ENCODE data around the gene OBSCN.

The OBSCN gene

DNA sequence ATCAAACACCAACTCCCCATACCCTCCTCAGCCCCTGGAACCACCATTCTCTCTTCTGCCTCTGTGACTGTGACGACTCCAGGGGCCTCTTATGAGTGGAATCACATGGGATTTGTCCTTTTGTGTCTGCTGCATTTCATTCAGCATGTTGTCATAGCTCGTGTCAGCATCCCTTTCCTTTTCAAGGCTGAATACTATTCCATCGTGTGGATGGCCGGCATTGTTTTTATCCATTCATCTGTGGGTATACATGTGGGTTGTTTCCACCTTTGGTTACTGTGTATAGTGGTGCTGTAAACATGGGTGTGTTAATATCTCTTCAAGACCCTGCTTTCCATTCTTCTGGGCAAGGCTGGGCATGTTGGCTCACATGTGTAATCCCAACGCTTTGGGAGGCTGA, 17.1 kb upstream of the OBSCN start:
- DNase-seq (ENCODE audit: low read depth) = no peak

DNA sequence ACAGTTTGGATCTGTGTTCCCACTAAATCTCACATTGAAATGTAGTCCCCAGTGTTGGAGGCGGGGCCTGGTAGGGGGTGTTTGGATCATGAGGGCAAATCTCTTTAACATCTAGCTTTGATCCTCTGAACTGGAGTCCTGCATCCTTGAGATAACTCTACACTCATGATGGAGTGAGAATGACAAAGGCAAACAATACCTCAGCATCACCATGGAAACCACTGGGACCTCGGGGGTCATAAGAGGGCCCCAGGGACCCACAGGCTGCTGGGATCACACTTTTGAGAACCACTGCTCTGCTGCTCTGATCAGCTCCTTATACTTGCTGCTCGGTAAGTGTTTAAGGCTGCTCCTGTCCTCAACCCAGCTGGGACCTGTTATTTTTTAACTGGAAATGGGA, 13.4 kb upstream of the OBSCN start:
- no peak for DNase-seq (ENCODE audit: low read depth)

DNA sequence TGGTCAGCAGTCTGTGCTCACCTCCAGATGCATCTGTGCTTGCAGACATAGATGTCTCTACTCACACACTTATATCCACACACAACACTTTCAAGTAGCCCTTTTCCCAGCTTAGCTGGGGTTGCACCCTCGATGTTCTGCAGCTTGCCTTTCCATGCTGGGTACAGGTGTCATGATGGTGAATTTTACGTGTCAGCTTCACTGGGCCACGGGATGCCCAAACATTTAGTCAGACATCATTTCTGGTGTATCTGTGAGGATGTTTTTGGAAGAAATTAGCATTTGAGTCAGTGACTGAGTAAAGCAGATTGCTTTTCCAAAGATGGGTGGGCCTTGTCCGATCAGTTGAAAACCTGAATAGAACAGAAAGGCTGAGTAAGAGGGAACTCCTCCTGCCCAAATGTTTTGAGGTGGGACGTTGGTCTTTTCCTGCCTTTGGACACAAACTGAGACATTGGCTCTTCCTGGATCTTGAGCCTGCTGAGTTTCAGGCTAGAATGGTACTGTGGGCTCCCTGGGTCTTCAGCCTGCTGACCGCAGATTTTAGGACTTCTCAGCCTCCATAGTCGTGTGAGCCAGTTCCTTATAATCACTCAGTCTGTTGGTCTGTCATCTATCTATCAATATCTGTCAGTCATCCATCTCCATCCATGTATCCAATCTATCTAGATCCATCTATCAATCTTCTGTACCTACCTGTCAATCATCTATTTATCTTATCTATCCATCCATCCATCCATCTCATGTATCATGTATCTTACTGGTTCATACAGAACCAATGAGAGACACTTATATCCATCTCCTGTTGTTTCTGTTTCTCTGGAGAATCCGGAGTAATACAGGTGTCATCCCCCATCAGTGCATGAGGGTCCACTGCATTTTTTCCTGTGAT, 12.7 kb upstream of the OBSCN start:
- no peak for DNase-seq (ENCODE audit: low read depth)

DNA sequence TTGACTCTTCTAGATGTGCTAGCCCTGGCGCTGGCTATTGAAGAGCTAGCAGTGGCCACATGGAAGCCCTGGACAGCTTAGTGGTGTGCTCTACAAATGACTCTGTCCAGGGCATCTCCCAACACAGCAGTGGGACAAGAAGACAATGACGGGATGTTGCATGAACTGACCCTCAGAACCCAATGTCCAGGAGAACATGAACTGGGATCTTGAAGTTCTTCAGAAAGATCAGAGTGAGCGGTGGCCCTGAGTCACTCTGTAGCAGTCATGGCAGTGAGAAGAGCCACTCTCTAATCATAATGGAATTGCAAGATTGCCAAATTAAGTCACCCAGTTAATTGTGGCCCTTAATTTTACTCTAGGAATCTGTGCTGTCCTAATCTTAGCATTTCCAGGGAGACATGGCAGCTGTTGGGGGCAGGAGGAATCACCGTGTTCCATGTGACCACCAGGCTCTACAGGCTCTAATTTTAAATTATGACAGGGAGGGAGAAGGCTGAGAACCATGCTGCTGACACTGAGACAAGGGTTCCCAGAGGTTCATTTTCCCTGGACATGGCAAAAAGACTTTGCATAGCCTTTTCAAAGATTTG, 10.2 kb upstream of the OBSCN start:
- DNase-seq (ENCODE audit: low read depth) = no peak

DNA sequence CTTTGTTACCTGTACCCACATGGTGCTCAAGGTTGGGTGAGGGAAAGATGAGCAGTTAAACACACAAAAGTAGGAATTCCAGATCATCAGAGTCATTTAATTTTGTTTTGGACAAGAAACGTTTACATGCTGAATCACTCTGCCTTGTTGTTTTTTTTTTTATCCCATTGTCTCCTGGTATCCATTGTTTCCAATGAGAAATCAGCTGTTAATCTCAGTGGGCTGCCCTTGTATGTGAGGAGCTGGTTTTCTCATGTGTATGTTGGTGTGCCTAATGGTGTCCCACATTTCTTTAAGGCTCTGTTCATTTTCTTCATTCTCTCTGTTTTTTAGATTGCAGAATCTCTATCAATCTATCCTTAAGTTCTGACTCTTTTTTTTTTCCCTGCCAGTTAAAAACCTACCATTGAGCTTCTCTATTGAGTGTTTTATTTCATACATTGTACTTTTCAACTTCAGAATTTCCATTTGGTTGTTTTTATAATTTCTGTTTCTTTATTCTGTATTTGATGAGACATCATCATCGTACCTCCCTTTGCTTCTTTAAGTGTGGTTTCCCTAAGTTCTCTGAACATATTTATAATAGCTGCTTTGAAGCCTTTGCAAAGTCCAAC, 8.8 kb upstream of the OBSCN start:
- DNase-seq (ENCODE audit: low read depth) = no peak

DNA sequence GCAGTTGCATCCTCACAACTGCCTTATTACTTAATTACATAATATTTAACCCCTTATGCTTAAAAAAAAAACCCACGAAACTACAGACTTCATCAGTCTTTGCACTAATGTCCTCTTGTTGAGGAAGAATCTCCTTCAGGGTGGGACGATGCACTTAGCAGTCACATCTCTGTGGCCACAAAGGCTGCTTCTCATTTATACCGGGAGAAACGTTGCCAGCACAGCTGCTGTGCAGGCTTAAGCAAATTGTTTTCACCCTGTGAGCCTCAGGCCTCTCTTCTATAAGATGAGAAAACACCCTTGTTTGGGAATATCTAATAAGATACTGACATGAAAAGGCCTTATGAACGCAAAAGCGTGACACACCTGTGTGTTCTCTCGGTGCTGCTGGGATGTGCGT, 2.9 kb upstream of the OBSCN start:
- DNase-seq (ENCODE audit: low read depth) = no peak

DNA sequence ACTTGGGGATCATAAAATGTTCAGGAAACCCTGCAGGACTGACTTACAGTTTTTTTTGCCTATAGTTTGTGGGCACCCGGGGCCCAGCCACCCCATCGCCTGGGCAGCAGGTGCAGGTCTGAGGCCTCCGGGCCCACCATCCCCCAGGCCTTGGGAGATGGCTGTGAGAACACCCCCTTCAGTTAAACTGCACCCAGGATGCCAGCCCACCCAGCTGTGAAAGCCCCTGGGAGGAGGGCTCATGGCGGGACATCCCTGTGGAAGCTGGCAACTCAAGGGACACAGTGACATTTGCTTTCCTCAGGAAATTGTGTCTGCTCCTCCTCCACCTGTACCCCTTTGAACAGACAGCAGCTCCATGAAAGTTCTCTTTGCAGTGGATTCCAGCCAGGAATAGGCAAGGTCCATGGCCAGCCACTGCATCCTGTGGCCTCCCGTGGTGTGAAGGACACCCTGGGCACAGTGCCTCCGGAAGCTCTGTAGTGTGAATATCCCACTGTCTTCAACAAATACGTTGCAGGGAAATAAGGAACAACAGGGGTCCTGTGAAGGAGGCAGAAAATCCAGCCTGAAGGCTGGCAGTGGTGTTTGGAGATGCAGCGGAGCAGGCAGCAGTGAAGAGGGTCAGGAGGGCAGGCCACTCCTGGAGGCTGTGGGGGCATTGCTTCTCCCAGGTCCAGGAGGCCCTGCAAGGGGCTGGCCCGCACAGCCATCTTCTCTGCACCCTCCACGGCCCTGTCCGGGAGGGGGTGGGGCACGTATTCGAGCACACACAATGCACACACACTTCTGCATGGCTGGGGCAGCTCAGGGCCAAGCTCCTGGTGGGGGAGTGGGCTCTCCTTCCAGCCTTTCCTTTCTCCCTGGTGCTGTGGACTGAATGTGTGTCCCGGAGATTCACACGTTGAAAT, 2.1 kb upstream of the OBSCN start:
- DNase-seq (ENCODE audit: low read depth) = no peak

DNA sequence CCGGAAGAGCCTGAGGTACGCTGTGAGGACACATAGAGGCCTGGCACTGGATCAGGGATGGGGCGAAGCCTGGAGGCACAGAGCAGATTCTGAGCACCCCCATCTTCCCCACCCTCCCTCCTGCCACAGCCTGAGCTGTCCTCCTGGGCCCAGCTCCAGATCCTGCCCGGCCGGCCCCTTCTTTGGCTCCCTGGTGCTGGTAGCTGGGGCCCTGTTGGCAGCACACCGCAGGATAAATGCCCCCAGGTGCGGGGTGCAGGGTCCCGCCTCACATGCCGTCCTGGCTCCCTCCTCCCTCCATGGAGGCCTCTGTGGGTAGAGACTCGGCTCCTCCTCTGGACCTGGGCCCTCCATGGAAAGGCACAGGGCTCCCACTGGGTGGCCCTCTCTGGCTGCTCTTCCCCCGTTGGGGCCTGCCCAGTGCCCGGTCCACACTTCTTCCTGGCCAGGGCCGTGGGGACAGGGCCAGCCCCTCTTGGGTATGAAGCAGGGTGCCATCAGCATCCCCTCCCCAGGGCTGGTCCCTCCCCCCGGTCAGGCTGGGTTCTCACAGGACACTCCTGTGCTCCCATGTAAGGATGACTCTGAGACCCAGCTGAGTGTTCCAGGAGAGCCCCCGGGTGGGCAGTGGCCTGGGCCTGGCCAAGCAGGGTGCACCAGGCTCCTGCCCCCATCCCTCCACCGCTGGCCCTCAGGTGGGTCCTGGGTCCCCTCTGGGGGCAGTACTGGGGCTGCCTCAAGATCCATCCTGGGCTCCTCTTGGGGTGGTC, 1.1 kb upstream of the OBSCN start:
- DNase-seq (ENCODE audit: low read depth) = no peak

DNA sequence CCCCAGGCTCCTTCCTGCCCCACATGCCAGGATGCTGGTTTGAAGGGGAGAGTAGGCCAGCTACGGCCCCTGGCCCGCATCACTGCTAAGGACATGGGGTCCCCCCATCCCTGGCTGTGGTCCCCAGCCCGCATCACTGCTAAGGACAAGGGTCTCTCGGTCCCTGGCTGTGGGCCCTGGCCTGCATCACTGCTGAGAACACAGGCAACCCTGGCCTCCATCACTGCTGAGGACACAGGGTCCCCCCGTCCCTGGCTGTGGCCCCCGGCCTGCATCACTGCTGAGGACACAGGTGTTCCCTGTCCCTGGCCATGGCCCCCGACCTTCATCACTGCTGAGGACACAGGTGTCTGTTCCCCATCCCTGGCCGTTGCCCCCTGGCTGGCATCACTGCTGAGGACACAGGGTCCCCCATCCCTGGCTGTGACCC, 448 bp upstream of the OBSCN start:
- no peak for DNase-seq (ENCODE audit: low read depth)

DNA sequence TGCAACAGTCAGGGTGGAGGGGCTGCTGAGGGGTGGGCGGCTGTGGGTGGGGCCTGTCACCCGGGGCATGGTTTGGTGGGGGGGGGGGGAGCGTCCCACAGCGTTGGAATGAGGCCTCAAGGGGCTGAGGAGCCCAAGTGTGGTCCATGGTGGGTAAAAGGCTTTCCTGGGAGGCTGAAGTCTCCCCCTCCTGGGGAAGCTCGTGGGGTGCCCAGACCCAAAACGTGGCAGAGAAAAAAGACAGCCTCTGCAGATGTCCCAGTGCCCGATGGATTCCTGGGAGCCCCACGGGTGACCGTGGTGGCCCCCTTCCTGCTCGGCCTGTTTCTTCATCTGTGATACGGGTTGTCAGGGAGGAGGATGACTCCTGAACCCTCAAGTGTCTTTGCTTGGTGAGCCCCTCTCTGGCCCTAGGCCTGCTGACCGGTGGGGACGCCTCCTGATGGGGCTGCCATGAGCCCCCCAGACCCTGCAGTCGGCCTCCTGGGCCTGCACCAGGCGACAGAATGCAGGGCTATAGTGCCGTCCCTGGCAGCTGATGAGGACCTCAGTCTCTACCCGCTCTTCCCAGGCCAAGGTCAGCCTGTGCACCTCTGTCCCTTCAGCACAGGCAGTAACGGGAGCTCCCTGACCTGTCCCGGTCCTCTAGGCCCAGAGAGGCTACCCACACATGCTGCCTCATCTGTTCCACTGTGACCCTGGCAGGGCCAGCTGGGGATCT, 1.1 kb downstream of the OBSCN start:
- no peak for DNase-seq (ENCODE audit: low read depth)

DNA sequence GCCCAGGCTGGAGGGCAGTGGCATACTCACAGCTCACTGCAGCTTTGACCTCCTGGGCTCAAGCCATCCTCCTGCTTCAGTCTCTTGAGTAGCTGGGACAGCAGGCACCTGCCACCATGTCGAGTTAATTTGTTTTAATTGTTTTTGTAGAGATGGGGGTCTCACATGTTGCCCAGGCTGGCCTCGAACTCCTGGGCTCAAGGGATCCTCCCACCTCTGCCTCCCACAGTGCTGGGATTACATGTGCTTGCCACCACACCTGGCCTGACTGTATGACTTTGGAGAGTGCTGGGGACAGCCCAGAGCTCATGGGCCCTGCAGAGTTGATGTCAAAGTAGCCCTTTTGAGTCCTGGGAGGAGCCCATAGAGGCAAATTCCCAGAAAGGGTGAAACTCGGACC, 1.8 kb downstream of the OBSCN start:
- no peak for DNase-seq (ENCODE audit: low read depth)

DNA sequence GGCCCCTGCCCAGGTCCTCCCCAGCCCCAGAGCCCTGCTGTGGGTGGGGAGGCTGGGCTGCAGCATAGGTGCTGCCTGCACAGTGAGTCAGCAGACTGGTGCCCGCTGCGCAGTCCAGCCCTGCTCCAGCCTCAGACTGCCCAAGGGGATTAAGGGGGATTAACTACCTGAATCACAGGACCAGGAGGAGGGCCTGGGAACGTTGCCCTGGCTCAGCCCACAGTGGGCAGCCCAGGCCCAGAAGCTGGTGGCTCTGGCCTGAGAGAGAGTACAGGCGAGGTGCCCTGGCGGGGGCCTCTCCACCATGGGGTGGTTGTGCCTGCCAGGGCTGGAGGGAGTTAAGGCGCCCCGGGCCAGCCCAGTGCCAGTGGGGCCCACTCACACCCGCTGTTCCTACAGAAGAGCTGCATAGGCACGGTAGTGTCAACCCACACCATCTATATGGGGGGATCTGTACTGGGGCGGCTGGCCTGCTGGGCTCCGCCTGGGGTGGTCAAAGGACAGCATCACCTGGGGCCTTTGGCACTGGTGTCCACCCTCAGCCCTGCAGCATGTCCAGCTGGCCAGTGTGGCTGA, 2.3 kb downstream of the OBSCN start:
- no peak for DNase-seq (ENCODE audit: low read depth)

DNA sequence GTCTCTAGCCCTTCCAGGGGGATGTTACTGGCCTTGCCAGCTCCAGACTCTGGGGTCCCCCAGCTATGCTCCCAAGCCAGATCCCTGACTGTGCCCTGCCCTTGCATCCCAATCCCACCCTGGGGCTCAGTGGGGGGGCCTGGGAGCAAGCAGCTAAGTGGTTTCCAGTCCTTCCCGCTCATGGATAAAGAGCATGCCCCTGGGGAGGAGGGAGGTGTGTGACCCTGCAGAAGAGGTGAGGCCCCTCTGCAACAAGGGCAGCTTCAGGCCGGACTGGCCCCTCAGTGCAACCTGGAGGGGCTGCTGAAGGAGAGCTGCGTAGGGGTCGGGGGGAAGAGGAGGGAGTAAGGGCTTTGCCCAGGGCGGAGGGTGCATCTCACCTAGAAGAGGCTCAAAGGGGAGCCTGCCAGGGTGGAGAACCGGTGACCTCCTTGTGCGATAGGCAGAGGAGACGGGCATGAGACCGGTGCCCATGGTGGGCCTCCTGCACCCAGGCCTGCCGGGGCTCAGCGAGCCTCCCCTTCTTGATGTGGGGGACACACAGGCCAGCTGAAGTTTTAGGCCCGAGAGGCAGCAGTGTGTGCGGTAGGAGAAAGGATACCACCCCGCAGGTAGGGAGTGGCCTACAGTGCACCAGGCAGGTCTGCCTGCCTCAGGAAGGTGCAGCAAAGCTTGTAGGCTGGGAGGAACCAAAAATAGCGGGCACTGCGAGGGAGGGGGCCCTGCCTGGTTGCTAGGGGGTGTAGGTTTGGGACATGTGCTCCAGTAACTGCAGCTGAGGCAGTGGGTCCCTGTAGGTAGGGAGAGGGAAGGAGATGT, 3.1 kb downstream of the OBSCN start:
- DNase-seq (ENCODE audit: low read depth) = no peak

DNA sequence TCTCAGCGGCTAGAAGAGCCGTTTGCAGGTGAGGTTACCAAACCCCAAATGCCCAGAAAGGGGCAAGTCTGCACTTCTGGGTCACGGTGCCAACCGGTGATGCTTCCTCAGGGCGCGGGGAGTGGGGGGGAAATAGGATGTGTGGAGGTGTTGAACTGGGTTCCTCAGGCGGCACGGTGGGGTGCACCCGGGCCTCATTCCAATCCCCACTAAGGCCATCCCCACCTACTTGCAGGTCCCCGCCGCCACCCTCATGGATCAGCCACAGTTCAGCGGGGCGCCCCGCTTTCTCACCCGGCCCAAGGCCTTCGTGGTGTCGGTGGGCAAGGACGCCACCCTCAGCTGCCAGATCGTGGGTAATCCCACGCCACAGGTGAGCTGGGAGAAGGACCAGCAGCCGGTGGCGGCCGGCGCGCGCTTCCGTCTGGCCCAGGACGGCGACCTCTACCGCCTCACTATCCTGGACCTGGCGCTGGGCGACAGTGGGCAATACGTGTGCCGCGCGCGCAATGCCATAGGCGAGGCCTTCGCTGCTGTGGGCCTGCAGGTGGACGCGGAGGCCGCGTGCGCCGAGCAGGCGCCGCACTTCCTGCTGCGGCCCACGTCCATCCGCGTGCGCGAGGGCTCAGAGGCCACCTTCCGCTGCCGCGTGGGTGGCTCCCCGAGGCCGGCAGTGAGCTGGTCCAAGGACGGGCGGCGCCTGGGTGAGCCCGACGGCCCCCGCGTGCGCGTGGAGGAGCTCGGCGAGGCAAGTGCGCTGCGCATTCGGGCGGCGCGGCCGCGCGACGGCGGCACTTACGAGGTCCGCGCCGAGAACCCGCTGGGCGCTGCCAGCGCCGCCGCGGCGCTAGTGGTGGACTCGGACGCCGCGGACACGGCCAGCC, 3.9 kb downstream of the OBSCN start:
- DNase-seq (ENCODE audit: low read depth) = no peak

DNA sequence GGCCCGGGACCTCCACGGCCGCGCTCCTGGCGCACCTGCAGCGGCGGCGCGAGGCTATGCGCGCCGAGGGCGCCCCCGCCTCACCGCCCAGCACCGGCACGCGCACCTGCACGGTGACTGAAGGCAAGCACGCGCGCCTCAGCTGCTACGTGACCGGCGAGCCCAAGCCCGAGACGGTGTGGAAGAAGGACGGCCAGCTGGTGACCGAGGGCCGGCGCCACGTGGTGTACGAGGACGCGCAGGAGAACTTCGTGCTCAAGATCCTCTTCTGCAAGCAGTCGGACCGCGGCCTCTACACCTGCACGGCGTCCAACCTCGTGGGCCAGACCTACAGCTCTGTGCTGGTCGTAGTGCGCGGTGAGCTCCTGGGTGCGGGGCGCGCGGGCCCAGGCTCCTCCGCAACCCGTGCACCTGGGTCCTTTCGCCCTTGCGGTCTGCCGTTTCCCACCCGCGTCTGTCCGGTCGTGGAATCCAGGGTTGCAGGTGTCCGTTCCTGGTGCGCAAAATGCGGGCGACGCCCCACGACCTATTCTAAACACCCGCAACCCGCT, 4.6 kb downstream of the OBSCN start:
- no peak for DNase-seq (ENCODE audit: low read depth)

DNA sequence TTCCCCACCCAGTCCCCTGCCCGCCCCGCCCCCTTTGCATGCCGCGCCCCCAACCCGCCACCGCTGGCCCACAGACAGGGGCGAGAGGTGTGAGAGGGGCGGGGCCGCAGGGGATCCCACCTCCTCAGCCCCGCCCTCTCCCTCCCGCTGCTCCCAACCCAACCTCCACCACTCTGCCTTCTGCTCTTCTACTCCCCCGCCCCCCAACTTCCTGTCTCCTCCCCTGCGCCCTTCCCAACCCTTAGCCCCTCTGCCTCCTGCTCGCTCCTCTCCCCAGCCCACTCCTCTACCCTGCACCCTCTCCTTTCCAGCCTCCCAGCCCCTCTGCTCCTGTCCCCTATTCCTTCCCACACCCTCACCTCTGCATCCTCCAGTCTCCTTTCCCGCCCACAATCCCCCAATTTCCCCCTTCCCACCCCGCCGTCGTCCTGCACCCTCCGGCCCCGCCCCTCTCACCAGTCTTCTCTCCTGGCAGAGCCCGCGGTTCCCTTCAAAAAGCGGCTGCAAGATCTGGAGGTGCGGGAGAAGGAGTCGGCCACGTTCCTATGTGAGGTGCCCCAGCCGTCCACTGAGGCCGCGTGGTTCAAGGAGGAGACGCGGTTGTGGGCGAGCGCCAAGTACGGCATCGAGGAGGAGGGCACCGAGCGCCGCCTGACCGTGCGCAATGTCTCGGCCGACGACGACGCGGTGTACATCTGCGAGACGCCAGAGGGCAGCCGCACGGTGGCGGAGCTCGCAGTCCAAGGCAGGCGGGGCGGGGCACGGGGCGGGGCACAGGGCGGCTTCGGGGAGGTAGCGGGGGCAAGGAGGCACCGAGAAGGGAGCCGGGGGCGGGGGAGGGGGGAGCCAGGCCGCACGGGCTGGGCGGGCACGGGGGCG, 5.4 kb downstream of the OBSCN start:
- DNase-seq (ENCODE audit: low read depth) = peak; percentile 71
